Endothelial cell of umbilical vein (primary cell): Measurements from ENCODE around the gene TLCD3B. TPM values are rescaled to one million over a fixed set of nuclear protein-coding genes. Genes with fewer than 3 reads are reported as not detected.

Experiments
- BruUV-seq: library from RNA; stranded (reverse); fragments of 400-500 nt; replicated peaks from 2 replicates; lab custom pipeline; 2021; lab: Mats Ljungman, UMichigan
- CTCF ChIA-PET: fragments of 300-600, 350-600 bp; sonication (Branson Sonifier 250); formaldehyde crosslinking; loops from one replicate; lab custom pipeline; 2021; ENCODE audit warnings: antibody characterized with exemption, inconsistent platforms; lab: Charles Lee
- POLR2A ChIA-PET: fragments of 300-600, 350-600 bp; sonication (Branson Sonifier 250); formaldehyde crosslinking; loops from one replicate; lab custom pipeline; 2021; ENCODE audit warnings: antibody characterized with exemption, inconsistent platforms; lab: Charles Lee
- DNase-seq: peaks from one replicate; pipeline ENCODE4 v3.0.0-alpha.2; 2011; ENCODE audit warnings: low read depth, low spot score
- FAIRE-seq: peaks from 2 replicates; lab custom pipeline; 2011; peaks lifted over from hg19 to GRCh38; lab: Jason Lieb, UNC
- H2AFZ ChIP-seq: 2 replicates; pipeline ENCODE4 v1.6.0; 2012; ENCODE audit warnings: low read depth, low read length, control low read depth, inconsistent platforms
- H3K27ac ChIP-seq: 2 replicates; pipeline ENCODE4 v1.5.1; 2011; ENCODE audit warnings: low read depth, mild to moderate bottlenecking, control low read depth, low read length, moderate library complexity; ENCODE audit not compliant: insufficient read depth
- H3K27me3 ChIP-seq, 2 experiments: 2 replicates each; pipeline versions ENCODE4 v1.6.0 to v1.6.1; 2011; ENCODE audit warnings: low read length in 2 of 2, mixed read lengths in 1 of 2; ENCODE audit not compliant: control insufficient read depth in 2 of 2, insufficient read depth in 2 of 2
- H3K36me3 ChIP-seq, 2 experiments: 2 replicates in 1 of 2; 3 replicates in 1 of 2; pipeline ENCODE4 v1.5.1; 2011; ENCODE audit warnings: low read length in 2 of 2, mild to moderate bottlenecking in 1 of 2, moderate library complexity in 1 of 2; ENCODE audit not compliant: control insufficient read depth in 2 of 2, insufficient read depth in 2 of 2; ENCODE audit errors: extremely low read depth in 1 of 2
- H3K4me1 ChIP-seq: 3 replicates; pipeline ENCODE4 v1.5.1; 2011; ENCODE audit warnings: mild to moderate bottlenecking, low read length; ENCODE audit not compliant: control insufficient read depth, insufficient read depth; ENCODE audit errors: extremely low read depth
- H3K4me2 ChIP-seq: 2 replicates; pipeline ENCODE4 v1.6.1; 2011; ENCODE audit warnings: low read length, control low read depth, mixed read lengths; ENCODE audit not compliant: insufficient read depth
- H3K4me3 ChIP-seq, 3 experiments: fragments of 200-600 bp in 1 of 3; sonication (generic), shearing (Covaris generic) in 1 of 3; replicated peaks in 1 of 3; 2 replicates each; pipeline ENCODE4 v1.5.1; 2011 to 2016; ENCODE audit warnings: control low read depth in 3 of 3, low read length in 3 of 3, mild to moderate bottlenecking in 2 of 3, inconsistent platforms in 1 of 3, low read depth in 1 of 3, moderate library complexity in 1 of 3; ENCODE audit not compliant: insufficient read depth in 1 of 3
- H3K79me2 ChIP-seq: 2 replicates; pipeline ENCODE4 v1.6.0; 2012; ENCODE audit warnings: low read length, inconsistent platforms; ENCODE audit not compliant: control insufficient read depth, insufficient read depth
- H3K9ac ChIP-seq: replicated peaks from 2 replicates; pipeline ENCODE3; 2011; ENCODE audit warnings: low read length, control low read depth; ENCODE audit not compliant: insufficient read depth; ENCODE audit errors: extremely low read depth
- H3K9me1 ChIP-seq: replicated peaks from 3 replicates; pipeline ENCODE4 v1.6.0; 2011; ENCODE audit warnings: mild to moderate bottlenecking, low read length; ENCODE audit not compliant: control insufficient read depth, insufficient read depth; ENCODE audit errors: extremely low read depth
- H3K9me3 ChIP-seq: replicated peaks from 2 replicates; pipeline ENCODE4 v1.5.1; 2012; ENCODE audit warnings: low read length, inconsistent platforms; ENCODE audit not compliant: control insufficient read depth, insufficient read depth
- H4K20me1 ChIP-seq: replicated peaks from 2 replicates; pipeline ENCODE3; 2011; ENCODE audit warnings: mild to moderate bottlenecking, low read length; ENCODE audit not compliant: control insufficient read depth, insufficient read depth; ENCODE audit errors: extremely low read depth
- EZH2 ChIP-seq: IDR thresholded peaks from 2 replicates; pipeline ENCODE4 v1.6.1; 2012; ENCODE audit warnings: borderline replicate concordance, low read depth, mild to moderate bottlenecking, moderate library complexity, low read length, inconsistent platforms; ENCODE audit not compliant: severe bottlenecking
- FOS ChIP-seq: IDR thresholded peaks from 2 replicates; pipeline ENCODE4 v1.6.1; 2011; ENCODE audit warnings: mild to moderate bottlenecking, low read length, moderate library complexity, borderline replicate concordance; ENCODE audit not compliant: insufficient read depth
- GATA2 ChIP-seq: IDR thresholded peaks from 2 replicates; pipeline ENCODE4 v1.7.0; 2011; ENCODE audit warnings: low read depth, mild to moderate bottlenecking, moderate library complexity, mixed read lengths, low read length; ENCODE audit not compliant: insufficient read length, insufficient read depth
- JUN ChIP-seq: IDR thresholded peaks from 2 replicates; pipeline ENCODE4 v1.6.1; 2011; ENCODE audit warnings: borderline replicate concordance, low read depth; ENCODE audit not compliant: insufficient read length, insufficient read depth
- MYC ChIP-seq: IDR thresholded peaks from one replicate; pipeline ENCODE4 v1.6.1; 2011; ENCODE audit warnings: mild to moderate bottlenecking, low read depth, low read length
- POLR2A ChIP-seq: IDR thresholded peaks from 2 replicates; pipeline ENCODE4 v1.6.1; 2012; ENCODE audit warnings: low read depth, mild to moderate bottlenecking, control low read depth, low read length
- POLR2AphosphoS5 ChIP-seq: IDR thresholded peaks from 2 replicates; pipeline ENCODE4 v1.6.1; 2012; ENCODE audit warnings: low read depth, mild to moderate bottlenecking, control low read depth, low read length, moderate library complexity; ENCODE audit not compliant: insufficient read depth
- dilution Hi-C: fragments of 300-500 bp; cut with MboI; formaldehyde crosslinking; loops from one replicate; pipeline ENCODE4 v1.15.0; 2019; ENCODE audit warnings: low sequenced_read_pairs; ENCODE audit not compliant: extremely low pct_ligation_motif_present
- intact Hi-C: fragments of 100-400 bp; cut with micrococcal nuclease; formaldehyde crosslinking; loops from one replicate; pipeline ENCODE4 v1.10.0; 2022
- polyA plus RNA-seq, 4 experiments: library from polyadenylated mRNA; depleted of rRNA in 3 of 4; stranded (reverse) in 3 of 4; unstranded in 1 of 4; fragments of >200 nt; gene quantifications; 2 replicates each; pipeline versions ENCODE4 v1.2.1 to v1.2.3, GENCODE V29; 2011 to 2012; ENCODE audit warnings: missing spikeins in 1 of 4
- total RNA-seq: library from RNA; stranded (reverse); gene quantifications from 2 replicates; pipeline ENCODE4 v1.2.3, GENCODE V29; 2021
- TF ChIP-seq, protein P1 (sequence below): IDR thresholded peaks from 2 replicates; pipeline ENCODE4 v1.6.1; 2011; ENCODE audit not compliant: insufficient read depth, insufficient read length
- TF ChIP-seq, protein P2 (sequence below), 2 donors: IDR thresholded peaks; 1 replicate in 1 of 2; 2 replicates in 1 of 2; pipeline ENCODE4 v1.5.1; 2011; ENCODE audit warnings: low read length in 2 of 2, mild to moderate bottlenecking in 2 of 2, moderate library complexity in 2 of 2, control low read depth in 1 of 2, inconsistent platforms in 1 of 2, low read depth in 1 of 2; ENCODE audit not compliant: insufficient read depth in 1 of 2; ENCODE audit errors: extremely low read depth in 1 of 2

TLCD3B gene
- total and polyA plus RNA-seq, 2 donors (not counting 3 experiments of a cell fraction or from before 2014, with no cell fraction given): 0.37 to 0.86 TPM

DNA sequence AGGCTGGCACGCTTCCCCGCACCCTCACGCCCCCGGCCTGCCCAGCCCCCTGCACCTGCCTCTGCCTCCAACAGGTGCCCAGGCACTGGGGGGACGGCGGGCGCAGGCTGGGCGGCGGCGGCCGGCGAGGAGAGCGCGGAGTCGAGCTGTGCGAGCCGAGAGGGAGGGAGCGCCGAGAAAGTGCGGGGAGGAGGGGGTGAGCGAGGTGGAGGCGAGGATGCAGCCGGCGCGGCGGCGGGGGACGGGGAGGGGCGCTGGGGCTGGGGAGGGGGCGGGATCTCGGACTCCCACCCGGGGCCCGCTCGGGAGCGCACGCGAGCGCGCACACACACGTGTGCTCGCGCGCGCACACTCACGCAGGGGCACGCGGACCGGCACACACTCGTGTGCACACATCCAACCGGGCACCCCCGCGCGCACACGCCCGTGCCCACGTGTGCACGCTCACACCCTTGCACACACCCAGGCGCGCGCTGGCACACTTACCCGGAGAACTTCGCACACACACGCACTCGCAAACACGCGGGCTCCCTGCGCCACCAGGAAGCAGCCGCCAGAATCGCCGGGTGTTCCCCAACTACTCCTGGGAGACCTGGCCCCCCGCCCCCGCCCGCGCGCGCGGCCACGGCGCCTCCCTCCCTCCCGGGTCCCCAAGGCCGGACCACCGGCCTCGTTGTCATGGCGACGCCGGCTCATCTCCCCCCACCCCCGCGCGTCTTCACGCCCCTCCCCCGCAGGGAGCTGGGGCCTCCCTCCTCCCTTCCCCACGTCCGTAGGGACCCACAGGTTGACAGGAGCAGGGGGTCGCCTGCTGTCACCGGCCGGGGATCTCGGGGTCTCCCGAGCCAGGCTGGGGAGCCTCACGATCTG, 20.0 kb downstream of the TLCD3B start, which contains the start of gene DOC2A:
Gene DOC2A (minus strand): TSS at position 184 of the 870 bp plus-strand sequence. CDS start 805 bp downstream, outside the sequence.
- Histone ChIP-seq H3K9ac (no peak within 1 kb of the TSS), H3K9me3 (no peaks in the 10 kb centered on the region), H4K20me1 (no peaks in the 10 kb centered on the region), H3K27ac (no peak within 1 kb of the TSS), H2AFZ (peak within 1 kb of the TSS; percentile 27), H3K9me1 (no peaks in the 10 kb centered on the region), H3K4me2 (peak within 1 kb of the TSS; percentile 31), H3K36me3 (no peaks in the 10 kb centered on the region), H3K79me2 (no peaks in the 10 kb centered on the region), H3K27me3 (peaks cover 19 to 28% of the 10 kb centered on the region in 2 experiments), H3K4me1 (peaks cover 2% of the 10 kb centered on the region), H3K4me3 (peak within 1 kb of the TSS in 1 of 3 experiments; percentile 30)
- DNase-seq: no peak
- TF ChIP-seq, protein P1, sequence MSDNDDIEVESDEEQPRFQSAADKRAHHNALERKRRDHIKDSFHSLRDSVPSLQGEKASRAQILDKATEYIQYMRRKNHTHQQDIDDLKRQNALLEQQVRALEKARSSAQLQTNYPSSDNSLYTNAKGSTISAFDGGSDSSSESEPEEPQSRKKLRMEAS: no peak
- TF ChIP-seq, protein P2, sequence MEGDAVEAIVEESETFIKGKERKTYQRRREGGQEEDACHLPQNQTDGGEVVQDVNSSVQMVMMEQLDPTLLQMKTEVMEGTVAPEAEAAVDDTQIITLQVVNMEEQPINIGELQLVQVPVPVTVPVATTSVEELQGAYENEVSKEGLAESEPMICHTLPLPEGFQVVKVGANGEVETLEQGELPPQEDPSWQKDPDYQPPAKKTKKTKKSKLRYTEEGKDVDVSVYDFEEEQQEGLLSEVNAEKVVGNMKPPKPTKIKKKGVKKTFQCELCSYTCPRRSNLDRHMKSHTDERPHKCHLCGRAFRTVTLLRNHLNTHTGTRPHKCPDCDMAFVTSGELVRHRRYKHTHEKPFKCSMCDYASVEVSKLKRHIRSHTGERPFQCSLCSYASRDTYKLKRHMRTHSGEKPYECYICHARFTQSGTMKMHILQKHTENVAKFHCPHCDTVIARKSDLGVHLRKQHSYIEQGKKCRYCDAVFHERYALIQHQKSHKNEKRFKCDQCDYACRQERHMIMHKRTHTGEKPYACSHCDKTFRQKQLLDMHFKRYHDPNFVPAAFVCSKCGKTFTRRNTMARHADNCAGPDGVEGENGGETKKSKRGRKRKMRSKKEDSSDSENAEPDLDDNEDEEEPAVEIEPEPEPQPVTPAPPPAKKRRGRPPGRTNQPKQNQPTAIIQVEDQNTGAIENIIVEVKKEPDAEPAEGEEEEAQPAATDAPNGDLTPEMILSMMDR (IDR thresholded peaks at IDR 0.05; ENCODE audit: extremely low read depth in 1 of 2, insufficient read depth in 1 of 2, low read depth in 1 of 2, low read length in 2 of 2): no peak
- no peak for TF ChIP-seq FOS
- TF ChIP-seq POLR2A: no peak
- no peak for TF ChIP-seq EZH2
- no peak for TF ChIP-seq JUN
- no peak for TF ChIP-seq MYC
- TF ChIP-seq POLR2AphosphoS5: no peak
- no peak for TF ChIP-seq GATA2
- BruUV-seq: no TSS peak
- ChIA-PET POLR2A (no interaction called here), CTCF (interaction anchor here (0.6 kb wide), 1 partner anchor 316 kb away, joined by 4 read pairs; no protein-coding TSS in a partner anchor)
- intact Hi-C loops: no loop called here
- dilution Hi-C loops: no loop called here
- no peak for FAIRE-seq
